UCSD-AML1 (cell line): Measurements from ENCODE around the gene FAM120A.
A peak's percentile ranks its signal among the peaks of the same experiment; 100 is the strongest.

Experiments used
- DNase-seq: peaks from one replicate; lab custom pipeline; 2025; ENCODE audit not compliant: unreplicated experiment; lab: John Stamatoyannopoulos, UW

Gene FAM120A

GRCh38 chr9:93552923-93553322, 101.4 kb downstream of the FAM120A start:
- no peak for DNase-seq

- no peak for DNase-seq
Measured at GRCh38 chr9:93555370-93555769, 103.9 kb downstream of the FAM120A start.

- DNase-seq: no peak
Measured at GRCh38 chr9:93557366-93558137, 106.1 kb downstream of the FAM120A start.

- DNase-seq: no peak
Measured at GRCh38 chr9:93558503-93558902, 107.0 kb downstream of the FAM120A start.

GRCh38 chr9:93560991-93561390, 109.5 kb downstream of the FAM120A start:
- DNase-seq: no peak

GRCh38 chr9:93562157-93562556, 110.7 kb downstream of the FAM120A start:
- DNase-seq: no peak

- no peak for DNase-seq
Measured at GRCh38 chr9:93565089-93565488, 113.6 kb downstream of the FAM120A start.

- DNase-seq: peak; percentile 99
Measured at GRCh38 chr9:93566408-93567270, 115.2 kb downstream of the FAM120A start.

- DNase-seq: no peak
Measured at GRCh38 chr9:93567271-93567959, 115.9 kb downstream of the FAM120A start.

- no peak for DNase-seq
Measured at GRCh38 chr9:93568169-93568568, 116.7 kb downstream of the FAM120A start.

GRCh38 chr9:93569621-93570174, 118.2 kb downstream of the FAM120A start:
- no peak for DNase-seq

- no peak for DNase-seq
Measured at GRCh38 chr9:93572221-93572620, 120.7 kb downstream of the FAM120A start.

- no peak for DNase-seq
Measured at GRCh38 chr9:93572636-93573515, 121.4 kb downstream of the FAM120A start.

GRCh38 chr9:93573516-93573828, 122.0 kb downstream of the FAM120A start:
- DNase-seq: no peak

GRCh38 chr9:93574091-93574899, 122.8 kb downstream of the FAM120A start:
- no peak for DNase-seq

- DNase-seq: no peak
Measured at GRCh38 chr9:93574900-93575795, 123.7 kb downstream of the FAM120A start.

GRCh38 chr9:93575796-93576257, 124.3 kb downstream of the FAM120A start:
- peak; percentile 53 for DNase-seq

- no peak for DNase-seq
Measured at GRCh38 chr9:93576258-93577077, 125.0 kb downstream of the FAM120A start, which contains the start of gene PHF2. Gene PHF2, plus strand, starts transcription at chr9:93576584. Its CDS starts 190 bp downstream, at chr9:93576774.
